Esophagus squamous epithelium (tissue), 5 donors: Measurements from ENCODE around the gene PRRG2. TPM values are rescaled to one million over a fixed set of nuclear protein-coding genes. Genes with fewer than 3 reads are reported as not detected.

Experiments
- DNase-seq: peaks from one replicate; lab custom pipeline; 2025; lab: John Stamatoyannopoulos, UW
- H3K27ac ChIP-seq, 4 donors: fragments of 200-600 bp; sonication (generic); one replicate each; pipeline ENCODE4 v1.5.1; 2016 to 2019; ENCODE audit warnings: mild to moderate bottlenecking in 1 of 4
- H3K27me3 ChIP-seq, 4 donors: fragments of 200-600 bp; sonication (generic); 1 replicate in 3 of 4; 2 replicates in 1 of 4; pipeline versions ENCODE4 v1.5.1 to v1.6.0; 2017 to 2021; ENCODE audit warnings: antibody characterized with exemption in 1 of 4
- H3K36me3 ChIP-seq, 3 donors: fragments of 200-600 bp; sonication (generic); one replicate each; pipeline ENCODE4 v1.5.1; 2016 to 2019
- H3K4me1 ChIP-seq, 3 donors: fragments of 200-600 bp; sonication (generic); one replicate each; pipeline ENCODE4 v1.5.1; 2017 to 2019
- H3K4me3 ChIP-seq, 4 donors: fragments of 200-600 bp; sonication (generic); 1 replicate in 3 of 4; 2 replicates in 1 of 4; pipeline ENCODE4 v1.5.1; 2016 to 2019; ENCODE audit warnings: mild to moderate bottlenecking in 2 of 4, moderate library complexity in 1 of 4
- H3K9me3 ChIP-seq, 3 donors: fragments of 200-600 bp; sonication (generic); one replicate each; pipeline ENCODE4 v1.5.1; 2016 to 2019
- POLR2A ChIP-seq, 4 donors: fragments of 450-650 bp; IDR thresholded peaks; one replicate each; pipeline ENCODE4 v1.6.1; 2017; ENCODE audit warnings: antibody characterized with exemption in 4 of 4, mild to moderate bottlenecking in 4 of 4, moderate library complexity in 3 of 4
- WGBS, 2 donors: methylation state at CpG; one replicate each; pipeline ENCODE4 v1.1.5; 2018; 5-methylcytosine and 5-hydroxymethylcytosine counted together
- intact Hi-C: fragments of 100-400 bp; cut with DNase I; formaldehyde crosslinking; loops from one replicate; pipeline ENCODE4 v1.15.0; 2022
- total RNA-seq, 4 donors: library from RNA; depleted of rRNA; stranded (reverse); fragments of >200 nt; gene quantifications; one replicate each; pipeline ENCODE4 v1.1.0, GENCODE V29; 2016
- TF ChIP-seq, protein P1 (sequence below), 6 experiments: fragments of 450-650 bp in 4 of 6; fragments of 200-600 bp in 2 of 6; sonication (generic) in 2 of 6; IDR thresholded peaks; one replicate each; pipeline ENCODE4 v1.5.1; 2016 to 2019; ENCODE audit warnings: antibody characterized with exemption in 6 of 6, mild to moderate bottlenecking in 4 of 6, moderate library complexity in 4 of 6
- donor health status: DM: yes; HTN: yes; CAD: no.

The PRRG2 gene
- total RNA-seq, 4 donors from 2014 or later = 7.7 to 19.8 (median 8.8) TPM

DNA sequence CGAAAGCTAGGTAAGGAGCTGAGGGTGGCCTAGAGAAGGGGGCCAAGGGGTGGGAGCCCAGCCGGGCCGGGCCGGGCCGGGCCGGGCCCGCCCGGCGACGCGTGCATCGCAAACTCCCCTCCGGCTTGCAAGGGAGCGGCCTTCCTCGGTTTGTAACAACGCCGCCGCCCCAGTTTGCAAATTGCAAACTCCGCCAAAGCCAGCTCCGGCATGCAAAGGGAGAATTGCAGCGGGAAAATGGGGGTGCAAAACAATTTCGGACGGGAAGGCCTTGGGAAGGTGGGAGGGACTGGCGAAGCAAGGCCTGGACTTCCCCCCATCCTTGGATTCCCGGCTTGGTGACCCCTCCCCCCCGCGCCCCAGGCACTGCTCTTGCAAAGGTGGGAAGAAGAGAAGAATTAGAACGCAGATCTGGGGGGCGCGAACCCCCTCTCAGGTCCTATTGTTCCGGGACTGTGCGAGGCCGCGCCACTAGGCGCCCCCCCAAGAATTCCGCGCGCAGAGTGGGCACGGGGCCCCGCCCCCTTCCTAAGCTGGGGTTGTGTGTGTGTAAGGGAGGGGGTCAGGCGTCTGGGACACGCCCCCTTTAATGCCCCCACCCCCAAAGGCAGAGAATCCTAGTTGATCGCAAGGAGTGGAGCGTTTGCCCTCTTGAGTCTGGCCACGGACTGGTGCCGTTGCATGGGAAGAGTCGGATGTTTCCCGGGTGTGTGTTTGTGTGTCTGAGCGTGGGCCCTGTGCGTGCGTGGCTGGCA is 10.8 kb downstream of the PRRG2 start:
- no peak for DNase-seq
- intact Hi-C loops = no loop called here
- Histone ChIP-seq H3K27me3 (no peaks in the 10 kb centered on the region), H3K9me3 (no peaks in the 10 kb centered on the region), H3K36me3 (peaks cover 25 to 31% (median 27%) of the 10 kb centered on the region in 3 donors), H3K27ac (peak overlapping the region; percentile 86 to 97 (median 94)), H3K4me1 (peaks cover 15 to 56% (median 21%) of the 10 kb centered on the region in 3 donors), H3K4me3 (peak overlapping the region; percentile 85 to 95 (median 88))
- TF ChIP-seq, protein P1, sequence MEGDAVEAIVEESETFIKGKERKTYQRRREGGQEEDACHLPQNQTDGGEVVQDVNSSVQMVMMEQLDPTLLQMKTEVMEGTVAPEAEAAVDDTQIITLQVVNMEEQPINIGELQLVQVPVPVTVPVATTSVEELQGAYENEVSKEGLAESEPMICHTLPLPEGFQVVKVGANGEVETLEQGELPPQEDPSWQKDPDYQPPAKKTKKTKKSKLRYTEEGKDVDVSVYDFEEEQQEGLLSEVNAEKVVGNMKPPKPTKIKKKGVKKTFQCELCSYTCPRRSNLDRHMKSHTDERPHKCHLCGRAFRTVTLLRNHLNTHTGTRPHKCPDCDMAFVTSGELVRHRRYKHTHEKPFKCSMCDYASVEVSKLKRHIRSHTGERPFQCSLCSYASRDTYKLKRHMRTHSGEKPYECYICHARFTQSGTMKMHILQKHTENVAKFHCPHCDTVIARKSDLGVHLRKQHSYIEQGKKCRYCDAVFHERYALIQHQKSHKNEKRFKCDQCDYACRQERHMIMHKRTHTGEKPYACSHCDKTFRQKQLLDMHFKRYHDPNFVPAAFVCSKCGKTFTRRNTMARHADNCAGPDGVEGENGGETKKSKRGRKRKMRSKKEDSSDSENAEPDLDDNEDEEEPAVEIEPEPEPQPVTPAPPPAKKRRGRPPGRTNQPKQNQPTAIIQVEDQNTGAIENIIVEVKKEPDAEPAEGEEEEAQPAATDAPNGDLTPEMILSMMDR (IDR thresholded peaks at IDR 0.05) = peak in 1 of 6 experiments; percentile 4
- no peak for TF ChIP-seq POLR2A (IDR thresholded peaks at IDR 0.05)
- WGBS, 2 donors = 0 to 2% methylated on average over 8 to 9 of the region's 51 CpGs

DNA sequence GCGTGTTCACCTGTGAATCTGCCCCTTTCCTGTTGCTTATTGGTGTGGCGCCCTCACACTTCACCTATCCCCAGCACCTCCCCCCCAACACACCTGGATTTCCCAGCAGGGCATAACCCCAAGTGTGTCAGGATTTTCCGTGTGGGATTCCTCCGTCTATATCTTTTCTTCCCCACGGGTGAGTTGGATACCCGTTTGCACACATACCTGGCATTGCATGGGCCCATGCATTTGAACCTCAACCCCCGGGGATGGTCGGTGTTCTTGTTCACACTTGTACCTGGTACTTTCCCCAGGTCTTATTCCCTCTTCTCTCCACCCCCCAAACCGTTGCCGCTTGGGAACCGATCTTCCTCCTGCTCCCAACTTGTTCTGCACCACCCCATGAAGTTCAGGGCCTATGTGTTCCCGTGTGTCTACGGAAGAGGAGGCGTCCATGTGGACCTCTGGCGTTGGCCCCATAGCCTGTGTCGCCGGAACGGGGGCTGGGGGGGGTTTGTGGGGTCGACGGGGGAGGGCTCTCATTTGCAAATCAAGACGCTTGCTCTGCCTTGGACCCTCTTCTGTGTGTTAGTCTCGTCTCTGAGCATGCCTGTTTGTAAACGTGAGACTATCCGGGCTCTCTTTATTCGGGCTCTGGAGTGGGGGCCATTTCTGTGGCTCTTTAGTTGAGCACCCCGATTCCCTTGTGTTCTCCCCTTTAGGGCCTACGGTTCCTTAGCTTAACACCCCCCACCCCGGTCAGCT is 11.5 kb downstream of the PRRG2 start:
- intact Hi-C loops = no loop called here
- WGBS, 2 donors = 4 to 5% methylated on average over 23 to 24 of the region's 28 CpGs
- peaks cover 15 to 56% (median 21%) of the 10 kb centered on the region in 3 donors for H3K4me1 ChIP-seq

DNA sequence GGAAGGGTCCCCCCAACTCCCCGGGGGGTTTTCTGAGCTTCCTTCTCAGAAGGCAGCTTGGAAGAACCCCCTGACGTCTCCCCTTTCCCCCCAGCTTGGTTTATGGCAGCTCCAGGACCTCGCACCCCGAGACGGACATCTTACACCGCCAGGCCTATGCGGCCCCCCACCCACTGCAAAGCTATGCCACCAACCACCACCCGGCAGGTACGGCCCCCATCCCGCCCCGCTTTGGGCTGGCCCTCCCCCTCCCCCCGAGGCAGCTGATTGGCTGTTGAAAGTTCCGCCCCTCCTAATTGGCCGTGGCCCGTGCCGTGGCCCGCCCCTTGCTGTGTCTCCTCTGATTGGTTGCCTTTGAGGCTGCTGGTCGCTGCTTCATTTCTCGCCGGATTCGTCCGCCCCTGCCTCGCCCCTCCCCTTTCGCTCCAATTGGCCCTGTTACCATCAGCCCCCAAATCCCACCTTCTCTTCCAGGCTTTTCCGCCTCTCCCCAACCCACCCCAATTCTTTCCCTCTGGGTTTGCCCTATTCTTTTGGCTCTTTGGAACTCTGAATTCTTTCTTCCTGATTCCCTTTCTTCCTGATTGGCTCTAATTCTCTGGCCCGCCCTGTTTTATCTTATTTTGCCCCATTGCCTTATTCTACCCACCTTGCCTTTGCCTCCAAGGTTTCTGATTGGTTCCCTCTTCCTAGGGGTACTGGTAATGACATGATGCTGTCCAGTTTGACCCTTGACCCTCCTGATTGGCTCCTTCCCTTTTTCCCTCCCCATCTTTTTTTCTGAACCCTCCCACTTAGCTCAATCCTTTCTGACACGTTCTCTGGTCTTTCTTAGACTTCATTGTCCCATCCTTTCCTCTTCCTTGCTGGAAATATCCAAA is 12.4 kb downstream of the PRRG2 start:
- no peaks in the 10 kb centered on the region for H3K9me3 ChIP-seq
- WGBS, 2 donors = 10 to 11% methylated on average over 12 to 14 of the region's 27 CpGs
- DNase-seq = peak; percentile 37
- H3K4me3 ChIP-seq = peak overlapping the region; percentile 85 to 95 (median 88)
- H3K4me1 ChIP-seq = peaks cover 15 to 56% (median 21%) of the 10 kb centered on the region in 3 donors
- no peak for TF ChIP-seq POLR2A (IDR thresholded peaks at IDR 0.05)
- TF ChIP-seq, protein P1 (IDR thresholded peaks at IDR 0.05) = no peak
- H3K36me3 ChIP-seq = peaks cover 35 to 46% (median 35%) of the 10 kb centered on the region in 3 donors
- peak overlapping the region; percentile 86 to 97 (median 94) for H3K27ac ChIP-seq
- H3K27me3 ChIP-seq = no peaks in the 10 kb centered on the region
- intact Hi-C loops = no loop called here

More for the DNA sequence above, 11.5 kb downstream of the PRRG2 start:
- no peak for TF ChIP-seq POLR2A (IDR thresholded peaks at IDR 0.05)
- TF ChIP-seq, protein P1 (IDR thresholded peaks at IDR 0.05) = no peak
- Histone ChIP-seq H3K36me3 (peaks cover 33 to 38% (median 33%) of the 10 kb centered on the region in 3 donors), H3K9me3 (no peaks in the 10 kb centered on the region), H3K27ac (peak overlapping the region; percentile 86 to 97 (median 94)), H3K27me3 (no peaks in the 10 kb centered on the region), H3K4me3 (peak overlapping the region; percentile 85 to 95 (median 88))
- no peak for DNase-seq

DNA sequence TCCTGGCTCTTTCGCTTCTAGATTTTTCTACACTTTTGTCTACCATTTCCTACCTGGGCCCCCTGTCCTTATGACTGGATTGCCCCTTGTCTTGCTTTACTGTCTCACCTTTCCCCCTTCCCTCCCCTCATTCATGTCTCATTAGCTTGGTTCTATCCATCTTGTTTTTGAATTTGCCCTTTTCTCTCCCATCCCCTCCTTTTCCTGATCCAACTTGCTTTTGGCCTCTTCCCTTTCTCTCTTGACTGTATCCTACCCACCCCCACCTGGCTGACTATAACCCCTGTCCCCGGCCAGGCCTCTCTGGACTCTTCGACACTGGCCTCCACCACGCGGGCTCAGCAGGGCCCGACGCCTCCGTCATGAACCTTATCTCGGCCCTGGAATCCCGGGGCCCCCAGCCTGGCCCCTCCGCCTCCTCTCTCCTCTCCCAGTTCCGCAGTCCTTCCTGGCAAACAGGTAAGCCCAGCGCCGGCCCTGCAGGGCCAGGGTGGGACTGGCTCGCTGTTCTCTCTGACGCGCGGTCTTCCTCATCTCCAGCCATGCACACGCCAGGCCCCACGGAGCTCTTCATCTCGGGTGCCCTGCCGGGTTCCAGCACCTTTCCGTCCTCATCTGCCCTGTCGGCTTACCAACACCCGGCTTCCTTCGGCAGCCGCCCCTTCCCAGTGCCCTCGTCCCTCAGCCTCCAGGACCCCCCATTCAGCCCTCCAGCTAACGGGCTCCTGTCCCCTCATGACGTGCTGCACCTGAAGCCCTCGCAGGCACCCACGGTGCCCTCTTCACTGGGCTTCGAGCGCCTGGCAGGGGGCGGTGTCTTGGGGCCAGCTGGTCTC is 13.3 kb downstream of the PRRG2 start:
- Histone ChIP-seq H3K27ac (peak overlapping the region in 3 of 4 donors; percentile 86 to 97 (median 95)), H3K4me1 (peaks cover 15 to 56% (median 21%) of the 10 kb centered on the region in 3 donors), H3K9me3 (no peaks in the 10 kb centered on the region), H3K36me3 (peaks cover 37 to 55% (median 38%) of the 10 kb centered on the region in 3 donors), H3K27me3 (no peaks in the 10 kb centered on the region), H3K4me3 (no peak overlapping the region)
- WGBS, 2 donors = 91 to 93% methylated on average over 32 to 33 of the region's 35 CpGs
- no peak for TF ChIP-seq POLR2A (IDR thresholded peaks at IDR 0.05)
- TF ChIP-seq, protein P1 (IDR thresholded peaks at IDR 0.05) = no peak
- no peak for DNase-seq
- intact Hi-C loops = no loop called here
